Activated T-cell treated with anti-CD3 and anti-CD28 coated beads, Interleukin-2, amount 50 U/mL, for 4 hours (primary cell): Measurements from ENCODE around the gene LRRC31. TPM values are rescaled to one million over a fixed set of nuclear protein-coding genes. Genes with fewer than 3 reads are reported as not detected.

Experiments
- ATAC-seq, 2 donors: fragments of 200-7000 bp; cut with Tn5 transposase; one replicate each; pipeline ENCODE4 v1.10.0; 2021
- DNase-seq: peaks from one replicate; pipeline ENCODE4 v3.0.0-alpha.2; 2020
- H3K27me3 Mint-ChIP-seq: one replicate; pipeline ENCODE4 v1.8.0; 2021; ENCODE audit warnings: low read depth, mixed read lengths
- H3K36me3 Mint-ChIP-seq: one replicate; pipeline ENCODE4 v1.8.0; 2022; ENCODE audit warnings: mixed read lengths; ENCODE audit not compliant: insufficient read depth
- H3K4me1 Mint-ChIP-seq: one replicate; pipeline ENCODE4 v1.8.0; 2021; ENCODE audit warnings: low read depth, mixed read lengths
- H3K4me3 Mint-ChIP-seq: one replicate; pipeline ENCODE4 v1.8.0; 2021; ENCODE audit warnings: mild to moderate bottlenecking, moderate library complexity, mixed read lengths
- H3K9me3 Mint-ChIP-seq: one replicate; pipeline ENCODE4 v1.8.0; 2021; ENCODE audit warnings: mixed read lengths
- total RNA-seq, 3 donors: library from RNA; stranded (reverse); gene quantifications; one replicate each; pipeline ENCODE4 v1.2.1, GENCODE V29; 2021

Gene LRRC31
- not detected for total RNA-seq

DNA sequence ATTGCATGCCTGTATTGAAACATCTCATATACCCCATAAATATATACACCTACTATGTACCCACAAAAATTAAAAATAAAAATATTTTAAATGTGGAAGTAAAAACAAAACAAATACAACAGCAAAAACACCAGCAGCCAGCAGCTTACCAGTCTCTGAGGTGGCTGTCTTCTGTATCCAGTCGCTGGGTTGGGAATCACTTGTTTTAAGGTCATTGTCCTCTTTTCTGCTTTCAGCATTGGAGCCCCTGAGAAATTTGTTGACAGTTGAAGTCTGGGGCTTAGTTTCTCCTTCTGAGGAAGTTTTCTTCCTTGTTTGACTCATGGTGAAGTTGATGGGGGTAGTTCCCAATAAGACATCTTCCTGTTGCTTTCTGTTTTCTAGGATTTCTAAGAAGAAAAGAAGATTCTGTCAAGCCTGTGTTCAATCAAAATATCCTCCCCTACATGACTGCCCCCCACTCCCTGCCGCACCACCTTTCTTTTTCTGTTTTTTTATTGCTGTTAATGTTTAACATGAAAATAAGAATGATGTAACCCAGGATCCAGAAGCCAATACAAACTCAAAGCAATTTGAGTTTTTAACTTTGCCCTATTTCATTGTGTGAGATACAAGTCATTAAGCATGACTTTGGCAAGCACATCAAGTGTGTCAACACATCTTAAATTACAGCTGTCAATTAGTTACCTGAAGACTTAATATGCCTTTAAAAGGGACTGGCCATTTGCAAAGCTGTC is at the start of gene LRRC31:
Gene LRRC31 (minus strand): TSS at position 452 of the 737 bp plus-strand sequence. CDS start 128 bp downstream, at position 324.
- no peaks in the 10 kb centered on the region for H3K9me3 Mint-ChIP-seq
- ATAC-seq (no peak), DNase-seq (no peak)

GRCh38 chr3:169914321-169914720 is 44.6 kb upstream of the LRRC31 start:
- Mint-ChIP-seq H3K36me3 (no peaks in the 10 kb centered on the region), H3K4me3 (no peak overlapping the region), H3K9me3 (no peaks in the 10 kb centered on the region), H3K27me3 (no peaks in the 10 kb centered on the region), H3K4me1 (no peaks in the 10 kb centered on the region)
- DNase-seq (no peak), ATAC-seq (no peak)

More for the DNA sequence above, at the start of gene LRRC31:
- Mint-ChIP-seq H3K27me3 (peaks cover 8% of the 10 kb centered on the region), H3K4me3 (no peak within 1 kb of the TSS), H3K36me3 (no peaks in the 10 kb centered on the region), H3K4me1 (peaks cover 29% of the 10 kb centered on the region)

GRCh38 chr3:169913323-169913722 is 43.6 kb upstream of the LRRC31 start:
- Mint-ChIP-seq H3K27me3 (no peaks in the 10 kb centered on the region), H3K9me3 (no peaks in the 10 kb centered on the region), H3K4me3 (no peak overlapping the region), H3K36me3 (no peaks in the 10 kb centered on the region), H3K4me1 (no peaks in the 10 kb centered on the region)
- DNase-seq (no peak), ATAC-seq (no peak)

- no peaks in the 10 kb centered on the region for H3K36me3 Mint-ChIP-seq
- H3K9me3 Mint-ChIP-seq: no peaks in the 10 kb centered on the region
- H3K27me3 Mint-ChIP-seq: no peaks in the 10 kb centered on the region
- DNase-seq (no peak), ATAC-seq (no peak)
- no peak within 1 kb of the TSS for H3K4me3 Mint-ChIP-seq
- H3K4me1 Mint-ChIP-seq: no peaks in the 10 kb centered on the region
These were observed 41.5 kb upstream of the LRRC31 start, which contains the start of gene SAMD7 for GRCh38 chr3:169911272-169911671. SAMD7 (plus strand) TSS chr3:169911572; CDS start chr3:169919499, 7,927 bp downstream.

DNA sequence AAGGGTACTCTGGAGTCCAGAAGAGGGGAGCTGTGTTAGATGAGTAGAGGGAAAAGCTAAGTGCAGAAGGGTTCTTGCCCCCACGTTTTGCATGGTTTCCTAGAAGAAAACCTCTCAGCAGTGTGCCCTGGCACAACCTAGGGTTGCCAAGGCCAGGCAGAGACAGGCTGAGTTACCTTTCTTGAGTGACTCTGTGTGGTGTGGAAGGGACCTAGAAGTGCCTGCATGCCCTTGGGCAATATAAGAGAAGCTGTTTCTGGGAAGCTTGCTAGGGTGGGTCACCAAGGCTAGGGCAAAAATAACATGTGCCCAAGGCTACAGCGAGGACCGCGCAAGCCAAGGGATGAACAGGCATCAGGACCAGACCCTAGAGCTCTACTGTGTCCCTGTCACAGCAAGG is 38.2 kb upstream of the LRRC31 start:
- no peak for DNase-seq
- Mint-ChIP-seq H3K36me3 (no peaks in the 10 kb centered on the region), H3K4me3 (no peak overlapping the region), H3K27me3 (no peaks in the 10 kb centered on the region), H3K9me3 (no peaks in the 10 kb centered on the region), H3K4me1 (no peaks in the 10 kb centered on the region)
- no peak for ATAC-seq

GRCh38 chr3:169907476-169907875 is 37.7 kb upstream of the LRRC31 start:
- no peaks in the 10 kb centered on the region for H3K9me3 Mint-ChIP-seq
- no peaks in the 10 kb centered on the region for H3K4me1 Mint-ChIP-seq
- DNase-seq (no peak), ATAC-seq (no peak)
- no peaks in the 10 kb centered on the region for H3K27me3 Mint-ChIP-seq
- H3K36me3 Mint-ChIP-seq: no peaks in the 10 kb centered on the region
- no peak overlapping the region for H3K4me3 Mint-ChIP-seq

GRCh38 chr3:169905404-169905803 is 35.7 kb upstream of the LRRC31 start:
- Mint-ChIP-seq H3K36me3 (peaks cover 2% of the 10 kb centered on the region), H3K9me3 (peaks cover 12% of the 10 kb centered on the region), H3K27me3 (no peaks in the 10 kb centered on the region), H3K4me3 (no peak overlapping the region), H3K4me1 (no peaks in the 10 kb centered on the region)
- ATAC-seq (no peak), DNase-seq (no peak)

- peaks cover 13% of the 10 kb centered on the region for H3K9me3 Mint-ChIP-seq
- no peak overlapping the region for H3K4me3 Mint-ChIP-seq
- ATAC-seq: no peak
- H3K27me3 Mint-ChIP-seq: no peaks in the 10 kb centered on the region
- DNase-seq: no peak
- peaks cover 2% of the 10 kb centered on the region for H3K36me3 Mint-ChIP-seq
- no peaks in the 10 kb centered on the region for H3K4me1 Mint-ChIP-seq
These were observed 31.7 kb upstream of the LRRC31 start for GRCh38 chr3:169901453-169901852.

GRCh38 chr3:169897284-169897683 is 27.5 kb upstream of the LRRC31 start:
- Mint-ChIP-seq H3K9me3 (peaks cover 13% of the 10 kb centered on the region), H3K27me3 (no peaks in the 10 kb centered on the region), H3K36me3 (peaks cover 2% of the 10 kb centered on the region), H3K4me3 (no peak overlapping the region), H3K4me1 (no peaks in the 10 kb centered on the region)
- no peak for ATAC-seq
- DNase-seq: no peak

DNA sequence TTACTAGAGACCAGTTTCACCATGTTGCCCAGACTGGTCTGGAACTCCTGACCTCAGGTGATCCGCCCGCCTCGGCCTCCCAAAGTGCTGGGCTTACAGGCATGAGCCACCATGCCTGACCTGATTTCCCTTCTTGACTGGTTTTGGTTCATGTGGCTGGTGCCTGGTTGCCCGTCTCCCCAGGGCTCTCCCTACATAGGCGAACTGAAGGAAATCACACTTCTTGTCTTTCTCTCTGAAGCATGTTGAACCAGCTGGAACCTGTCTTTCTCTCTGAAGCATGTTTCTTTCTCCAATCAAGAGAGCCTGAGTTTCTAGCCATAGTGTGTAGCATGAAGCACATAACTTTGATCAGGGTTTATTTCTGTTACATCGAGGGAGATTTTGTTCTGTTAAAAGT is 25.3 kb upstream of the LRRC31 start:
- H3K4me1 Mint-ChIP-seq: no peaks in the 10 kb centered on the region
- no peaks in the 10 kb centered on the region for H3K9me3 Mint-ChIP-seq
- H3K36me3 Mint-ChIP-seq: no peaks in the 10 kb centered on the region
- H3K27me3 Mint-ChIP-seq: no peaks in the 10 kb centered on the region
- DNase-seq: no peak
- H3K4me3 Mint-ChIP-seq: no peak overlapping the region
- ATAC-seq: no peak

DNA sequence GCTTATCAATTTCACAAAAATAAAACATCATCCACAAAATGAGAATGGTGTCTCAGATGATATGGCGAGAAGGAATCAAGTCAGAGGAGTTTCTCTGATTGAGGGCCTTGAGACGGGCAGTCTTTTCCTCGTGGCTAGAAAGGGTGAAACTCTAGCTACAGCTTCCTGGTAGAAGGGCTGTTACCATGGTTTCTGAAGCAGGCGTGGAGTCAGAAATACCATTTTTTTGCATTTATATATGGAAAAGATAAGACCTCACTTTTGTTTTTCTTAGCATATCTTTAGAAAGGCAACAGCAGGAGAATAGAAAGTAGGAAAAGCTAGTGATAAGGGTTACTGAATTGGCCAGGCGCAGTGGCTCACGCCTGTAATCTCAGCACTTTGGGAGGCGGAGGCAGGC is 24.4 kb upstream of the LRRC31 start:
- Mint-ChIP-seq H3K27me3 (no peaks in the 10 kb centered on the region), H3K4me1 (no peaks in the 10 kb centered on the region), H3K36me3 (no peaks in the 10 kb centered on the region), H3K9me3 (no peaks in the 10 kb centered on the region), H3K4me3 (no peak overlapping the region)
- ATAC-seq (no peak), DNase-seq (no peak)

DNA sequence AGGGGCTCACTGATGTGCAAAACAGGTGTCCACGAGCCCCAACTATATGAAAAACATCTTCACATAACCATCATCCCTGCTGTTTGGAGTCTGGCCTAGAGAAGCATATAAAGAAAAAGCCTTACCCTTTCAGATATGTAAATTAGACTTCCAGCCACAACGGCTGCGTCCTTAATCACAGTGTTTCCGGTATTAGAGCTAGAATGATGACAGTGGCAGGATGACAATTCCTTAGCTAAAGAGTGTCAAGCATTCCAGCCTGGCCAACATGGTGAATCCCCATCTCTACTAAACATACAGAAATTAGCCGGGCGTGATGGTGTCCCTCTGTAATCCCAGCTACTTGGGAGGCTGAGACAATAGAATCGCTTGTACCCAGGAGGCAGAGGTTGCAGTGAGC is 22.2 kb upstream of the LRRC31 start:
- ATAC-seq (no peak), DNase-seq (no peak)
- no peak overlapping the region for H3K4me3 Mint-ChIP-seq
- no peaks in the 10 kb centered on the region for H3K4me1 Mint-ChIP-seq
- H3K36me3 Mint-ChIP-seq: no peaks in the 10 kb centered on the region
- no peaks in the 10 kb centered on the region for H3K9me3 Mint-ChIP-seq
- H3K27me3 Mint-ChIP-seq: no peaks in the 10 kb centered on the region

- Mint-ChIP-seq H3K9me3 (no peaks in the 10 kb centered on the region), H3K4me1 (no peaks in the 10 kb centered on the region)
These were observed 16.9 kb upstream of the LRRC31 start for GRCh38 chr3:169886671-169887070.

DNA sequence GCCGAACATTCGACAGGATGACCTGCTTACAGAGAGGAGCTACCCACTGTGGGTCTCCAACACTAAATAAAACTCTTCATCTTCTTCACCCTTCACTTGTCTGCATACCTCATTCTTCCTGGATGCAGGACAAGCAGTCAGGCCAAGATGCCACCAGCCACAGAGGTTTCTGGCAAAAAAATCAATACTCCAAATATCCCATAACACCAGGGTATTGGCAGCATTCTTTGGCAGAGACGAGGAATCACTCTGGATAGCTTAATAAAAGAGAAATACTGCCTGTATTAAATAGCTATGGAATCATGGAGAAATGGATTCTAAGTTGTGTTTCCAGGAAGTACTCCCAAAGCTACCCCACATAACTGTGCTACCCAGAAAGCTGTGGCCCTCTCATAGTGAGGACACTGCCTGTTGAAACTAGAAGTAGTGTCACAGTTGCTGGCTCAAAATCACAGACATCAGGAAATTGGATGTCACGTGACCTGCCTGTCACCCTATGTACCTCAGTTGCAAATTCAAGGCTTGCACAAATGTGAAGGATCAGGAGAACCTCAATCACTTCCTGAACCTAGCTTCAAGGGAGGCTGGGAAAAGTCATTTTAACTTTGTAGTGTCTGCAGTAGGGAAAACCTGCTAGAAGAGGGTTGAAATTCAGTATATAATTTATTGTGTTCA is 11.0 kb upstream of the LRRC31 start:
- Mint-ChIP-seq H3K4me1 (peaks cover 4% of the 10 kb centered on the region), H3K9me3 (no peaks in the 10 kb centered on the region), H3K4me3 (no peak overlapping the region), H3K27me3 (no peaks in the 10 kb centered on the region), H3K36me3 (no peaks in the 10 kb centered on the region)
- DNase-seq (no peak), ATAC-seq (no peak)

More at GRCh38 chr3:169886671-169887070, 16.9 kb upstream of the LRRC31 start:
- Mint-ChIP-seq H3K27me3 (no peaks in the 10 kb centered on the region), H3K36me3 (no peaks in the 10 kb centered on the region), H3K4me3 (no peak overlapping the region)
- no peak for DNase-seq
- ATAC-seq: no peak
